COR-L47 (cell line): ENCODE measurements around the gene CHTOP.
"Not testable (repeated sequence)": the region's sequence is repeated elsewhere in the genome, so short reads cannot be mapped to it uniquely, and the experiment has no call there.

Source experiments
- DNase-seq: peaks from one replicate; lab custom pipeline; 2025; lab: John Stamatoyannopoulos, UW

The CHTOP gene

GRCh38 chr1:153659656-153660055 is 25.8 kb downstream of the CHTOP start:
- no peak for DNase-seq

- DNase-seq, result no peak
These were observed 27.3 kb downstream of the CHTOP start for GRCh38 chr1:153661111-153661708.

GRCh38 chr1:153662269-153662668 is 28.4 kb downstream of the CHTOP start:
- no peak for DNase-seq

GRCh38 chr1:153663211-153663610 is 29.3 kb downstream of the CHTOP start:
- DNase-seq, result no peak

GRCh38 chr1:153667439-153667838 is 33.6 kb downstream of the CHTOP start:
- no peak for DNase-seq

- not testable (repeated sequence) for DNase-seq
These were observed 34.8 kb downstream of the CHTOP start for GRCh38 chr1:153668672-153669071.

- no peak for DNase-seq
These were observed 35.7 kb downstream of the CHTOP start for GRCh38 chr1:153669606-153670005.

GRCh38 chr1:153670257-153670858 is 36.5 kb downstream of the CHTOP start:
- no peak for DNase-seq

GRCh38 chr1:153670859-153671627 is 37.2 kb downstream of the CHTOP start, which contains the start of gene ILF2:
Gene ILF2 (minus strand): TSS chr1:153670993. CDS start chr1:153670922, 71 bp downstream.
- DNase-seq, result peak; percentile 99

GRCh38 chr1:153671628-153672353 is 37.9 kb downstream of the CHTOP start:
- DNase-seq, result peak; percentile 9

- no peak for DNase-seq
These were observed 39.6 kb downstream of the CHTOP start for GRCh38 chr1:153673511-153673910.

- peak; percentile 21 for DNase-seq
These were observed 44.1 kb downstream of the CHTOP start for GRCh38 chr1:153677718-153678518.

- peak; percentile 7 for DNase-seq
These were observed 44.9 kb downstream of the CHTOP start, which contains the start of gene NPR1 for GRCh38 chr1:153678519-153679336. Gene NPR1 (plus strand): TSS chr1:153678688. CDS start chr1:153679109, 421 bp downstream.

- DNase-seq, result peak; percentile 4
These were observed 45.7 kb downstream of the CHTOP start for GRCh38 chr1:153679337-153680119.

- DNase-seq, result no peak
These were observed 46.2 kb downstream of the CHTOP start for GRCh38 chr1:153680120-153680403.

GRCh38 chr1:153682730-153683129 is 48.9 kb downstream of the CHTOP start:
- no peak for DNase-seq

GRCh38 chr1:153683854-153684253 is 50.0 kb downstream of the CHTOP start:
- no peak for DNase-seq

GRCh38 chr1:153684892-153685291 is 51.0 kb downstream of the CHTOP start:
- no peak for DNase-seq

- DNase-seq, result no peak
These were observed 51.9 kb downstream of the CHTOP start for GRCh38 chr1:153685544-153686340.
